ENCODE results near the gene ITGAE. TPM values are rescaled to one million over a fixed set of nuclear protein-coding genes. Genes with fewer than 3 reads are reported as not detected.

ITGAE gene
- total RNA-seq, 1 donor from 2014 or later, result 21.2 TPM

DNA sequence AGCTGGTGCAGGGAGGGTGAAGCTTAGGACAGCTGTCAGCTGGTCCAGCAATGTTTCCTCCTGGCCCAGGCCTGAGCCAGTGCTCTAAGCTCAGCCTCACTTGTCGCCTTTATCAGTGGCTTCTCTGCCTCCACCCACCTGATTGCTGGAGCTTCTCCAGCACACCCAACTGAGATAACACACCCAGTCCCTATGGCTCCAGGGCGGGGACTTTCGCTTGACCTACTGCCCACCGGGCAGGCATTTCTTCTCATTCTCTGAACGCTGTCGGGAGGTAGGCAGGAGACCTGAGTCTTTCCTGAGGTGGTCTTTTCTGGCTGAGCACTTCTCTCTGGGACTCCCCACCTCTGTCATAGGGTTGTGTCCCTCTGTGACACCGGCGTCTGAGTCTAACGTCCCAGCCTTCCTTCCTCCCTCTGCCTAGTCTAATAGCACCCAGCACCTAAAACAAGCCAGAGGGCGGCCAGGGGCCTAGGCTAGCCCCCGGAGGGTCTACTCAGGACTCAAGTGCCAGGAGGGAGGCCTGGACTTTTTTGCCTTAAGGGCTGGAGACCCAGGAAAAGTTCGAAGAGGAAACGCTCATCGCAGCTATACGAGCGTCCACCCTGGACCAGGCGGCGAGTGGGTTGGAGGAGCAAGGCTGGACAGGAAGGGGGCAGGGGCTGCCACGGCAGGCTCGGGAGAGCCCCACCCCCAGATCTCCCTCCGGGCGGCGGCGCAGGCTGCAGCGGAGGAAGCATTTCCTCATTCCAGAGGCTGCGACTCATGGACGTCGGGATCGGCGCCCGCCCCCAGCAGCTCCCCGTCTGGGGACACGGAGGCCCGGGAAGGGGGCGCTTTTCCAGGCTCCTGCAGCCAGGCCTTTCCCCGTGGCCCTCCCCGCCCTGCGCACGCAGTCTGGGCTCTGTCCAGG is 133.4 kb downstream of the ITGAE start:
- peak; percentile 89 for DNase-seq (ENCODE audit: low spot score)

DNA sequence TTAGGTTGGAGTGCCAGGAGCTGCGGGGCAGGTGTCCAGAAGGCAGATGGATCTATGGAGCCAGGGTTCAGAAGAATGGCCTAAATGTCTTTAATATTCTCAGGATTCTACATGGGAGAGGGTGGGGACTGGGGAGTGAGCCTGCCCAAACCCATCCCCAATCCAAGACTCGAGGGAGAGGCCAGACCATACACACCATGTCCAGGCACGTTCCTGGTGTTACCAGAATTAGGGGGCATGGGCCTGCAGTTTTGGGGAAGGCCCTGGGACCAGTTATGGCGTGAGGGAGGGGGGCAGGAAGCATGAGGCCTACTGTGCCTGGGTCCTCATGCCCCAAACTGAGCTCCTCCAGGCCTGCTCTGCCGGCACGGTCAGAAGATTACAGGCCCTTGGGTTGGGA is 134.5 kb downstream of the ITGAE start:
- no peak for DNase-seq (ENCODE audit: low spot score)

DNA sequence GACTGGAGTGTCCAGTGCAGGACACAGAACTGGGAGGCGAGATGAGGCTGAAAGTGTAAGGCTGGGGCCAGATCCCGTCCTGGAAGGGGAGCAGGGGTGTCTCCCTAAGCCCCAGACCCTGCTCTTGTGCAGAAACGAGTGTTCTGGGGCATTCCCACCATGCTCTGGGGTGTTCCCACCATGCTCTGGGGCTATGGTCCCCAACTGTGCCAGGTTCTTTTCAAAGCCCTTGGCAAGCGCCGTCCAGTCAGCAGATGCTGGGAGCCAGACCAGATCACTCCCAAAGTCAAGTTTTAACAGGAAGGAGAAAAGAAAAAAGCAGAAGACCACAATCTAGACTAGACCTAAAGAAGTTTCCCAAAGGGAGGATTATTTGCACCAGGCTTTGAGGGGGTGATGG is 135.2 kb downstream of the ITGAE start:
- DNase-seq (ENCODE audit: low spot score), result no peak

Other genes starting within 250 kb of the ITGAE start
- gene TRPV3, start 243.4 kb downstream of the ITGAE start, total RNA-seq, result 5.7 TPM
- gene TRPV1, start 191.8 kb downstream of the ITGAE start, total RNA-seq, result 6.4 TPM
- 14.5 TPM for gene SHPK, start 164.9 kb downstream of the ITGAE start, total RNA-seq
- 13.4 TPM for gene CTNS, start 164.4 kb downstream of the ITGAE start, total RNA-seq
- gene TAX1BP3, start 132.6 kb downstream of the ITGAE start, total RNA-seq, result 158 TPM
- 35.7 TPM for gene EMC6, start 132.4 kb downstream of the ITGAE start, total RNA-seq
- 2.0 TPM for gene P2RX5, start 105.0 kb downstream of the ITGAE start, total RNA-seq
- gene HASPIN, start 77.3 kb downstream of the ITGAE start, total RNA-seq, result 0.32 TPM
- 39.0 TPM for gene NCBP3, start 45.1 kb upstream of the ITGAE start, total RNA-seq
- gene CAMKK1, start 91.9 kb upstream of the ITGAE start, total RNA-seq, result 6.6 TPM
- 2.8 TPM for gene P2RX1, start 115.3 kb upstream of the ITGAE start, total RNA-seq
- 96.5 TPM for gene ATP2A3, start 163.2 kb upstream of the ITGAE start, total RNA-seq